GM13977 (cell line): ENCODE data around the gene PAGR1.
"Not testable (repeated sequence)": the region's sequence is repeated elsewhere in the genome, so short reads cannot be mapped to it uniquely, and the experiment has no call there.

Experiments
- DNase-seq: peaks from one replicate; pipeline ENCODE4 v3.0.0; 2012; ENCODE audit warnings: low spot score
- in situ Hi-C: fragments of 300-500 bp; cut with MboI; formaldehyde crosslinking; loops from one replicate; pipeline ENCODE4 v1.12.0; 2022; ENCODE audit warnings: low sequenced_read_pairs, low pct_unique_long_range_greater_than_20kb, mixed read lengths, inconsistent platforms; ENCODE audit not compliant: unreplicated experiment
- TF ChIP-seq, protein P1 (sequence below): IDR thresholded peaks from 2 replicates; pipeline ENCODE4 v1.5.1; 2012; ENCODE audit warnings: mild to moderate bottlenecking, control low read depth; ENCODE audit not compliant: insufficient read depth; ENCODE audit errors: extremely low read depth, missing control alignments

The PAGR1 gene

DNA sequence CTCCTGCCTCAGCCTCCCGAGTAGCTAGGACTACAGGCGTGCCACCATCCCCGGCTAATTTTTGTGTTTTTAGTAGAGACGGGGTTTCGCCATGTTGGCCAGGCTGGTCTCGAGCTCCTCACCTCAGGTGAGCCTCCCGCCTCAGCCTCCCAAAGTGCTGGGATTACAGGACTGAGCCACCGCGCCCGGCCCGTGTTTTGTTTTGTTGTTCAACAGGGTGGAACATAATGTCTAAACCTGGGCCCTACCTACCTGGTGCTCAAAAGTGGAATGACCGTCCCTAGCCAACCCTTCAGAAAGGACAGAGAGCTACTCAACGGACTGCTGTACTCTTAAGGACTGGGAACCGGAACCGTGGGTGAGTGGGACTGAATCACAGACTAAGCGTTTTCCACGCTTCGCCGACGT, 26.2 kb upstream of the PAGR1 start:
- in situ Hi-C loops, result loop anchor here (10.0 kb wide), 1 partner anchor 55 kb away; no protein-coding TSS in a partner anchor
- TF ChIP-seq, protein P1, sequence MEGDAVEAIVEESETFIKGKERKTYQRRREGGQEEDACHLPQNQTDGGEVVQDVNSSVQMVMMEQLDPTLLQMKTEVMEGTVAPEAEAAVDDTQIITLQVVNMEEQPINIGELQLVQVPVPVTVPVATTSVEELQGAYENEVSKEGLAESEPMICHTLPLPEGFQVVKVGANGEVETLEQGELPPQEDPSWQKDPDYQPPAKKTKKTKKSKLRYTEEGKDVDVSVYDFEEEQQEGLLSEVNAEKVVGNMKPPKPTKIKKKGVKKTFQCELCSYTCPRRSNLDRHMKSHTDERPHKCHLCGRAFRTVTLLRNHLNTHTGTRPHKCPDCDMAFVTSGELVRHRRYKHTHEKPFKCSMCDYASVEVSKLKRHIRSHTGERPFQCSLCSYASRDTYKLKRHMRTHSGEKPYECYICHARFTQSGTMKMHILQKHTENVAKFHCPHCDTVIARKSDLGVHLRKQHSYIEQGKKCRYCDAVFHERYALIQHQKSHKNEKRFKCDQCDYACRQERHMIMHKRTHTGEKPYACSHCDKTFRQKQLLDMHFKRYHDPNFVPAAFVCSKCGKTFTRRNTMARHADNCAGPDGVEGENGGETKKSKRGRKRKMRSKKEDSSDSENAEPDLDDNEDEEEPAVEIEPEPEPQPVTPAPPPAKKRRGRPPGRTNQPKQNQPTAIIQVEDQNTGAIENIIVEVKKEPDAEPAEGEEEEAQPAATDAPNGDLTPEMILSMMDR, result no peak
- no peak for DNase-seq

DNA sequence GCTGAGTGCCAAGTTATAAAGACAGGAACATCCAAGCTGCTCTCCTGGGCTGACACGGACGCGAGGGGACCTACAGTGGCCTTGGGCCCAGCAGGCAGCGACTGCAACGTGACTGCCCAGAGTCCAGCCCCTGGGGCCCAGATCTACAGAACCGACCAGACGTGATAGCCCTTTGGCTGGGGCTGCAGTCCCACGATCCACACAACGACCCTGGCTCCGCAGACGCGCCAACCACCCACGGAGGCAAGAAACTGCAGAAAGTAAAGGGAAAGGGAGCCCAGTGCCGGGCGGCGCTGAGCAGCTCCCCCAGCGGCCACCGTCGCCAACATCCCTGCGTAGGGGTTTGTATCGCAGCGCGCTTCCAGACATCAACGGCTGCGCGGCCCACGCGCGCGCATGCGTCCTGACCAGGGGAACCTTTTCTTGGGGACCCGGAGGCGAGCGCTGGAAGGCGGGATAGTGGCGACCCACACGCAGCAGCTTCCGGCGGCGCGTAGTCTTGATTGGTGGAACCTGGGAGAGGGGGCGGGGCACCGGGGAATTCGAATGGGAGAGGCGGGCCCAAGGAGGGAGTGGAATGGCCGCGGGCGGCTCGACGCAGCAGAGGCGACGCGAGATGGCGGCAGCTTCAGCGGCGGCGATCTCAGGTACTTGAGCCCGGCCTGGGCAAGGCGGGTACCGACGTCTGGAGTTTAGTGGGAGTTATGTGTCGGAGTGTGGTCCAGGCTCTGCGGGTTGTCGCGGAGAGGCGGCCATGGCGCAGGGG, 25.6 kb upstream of the PAGR1 start, which contains the start of gene KIF22:
TSS of gene KIF22 (plus strand) at position 569 of the 766 bp plus-strand sequence. CDS start at position 578, 9 bp downstream.
- TF ChIP-seq, protein P1, result peak; percentile 85
- in situ Hi-C loops, result no loop called here
- peak; percentile 99 for DNase-seq

DNA sequence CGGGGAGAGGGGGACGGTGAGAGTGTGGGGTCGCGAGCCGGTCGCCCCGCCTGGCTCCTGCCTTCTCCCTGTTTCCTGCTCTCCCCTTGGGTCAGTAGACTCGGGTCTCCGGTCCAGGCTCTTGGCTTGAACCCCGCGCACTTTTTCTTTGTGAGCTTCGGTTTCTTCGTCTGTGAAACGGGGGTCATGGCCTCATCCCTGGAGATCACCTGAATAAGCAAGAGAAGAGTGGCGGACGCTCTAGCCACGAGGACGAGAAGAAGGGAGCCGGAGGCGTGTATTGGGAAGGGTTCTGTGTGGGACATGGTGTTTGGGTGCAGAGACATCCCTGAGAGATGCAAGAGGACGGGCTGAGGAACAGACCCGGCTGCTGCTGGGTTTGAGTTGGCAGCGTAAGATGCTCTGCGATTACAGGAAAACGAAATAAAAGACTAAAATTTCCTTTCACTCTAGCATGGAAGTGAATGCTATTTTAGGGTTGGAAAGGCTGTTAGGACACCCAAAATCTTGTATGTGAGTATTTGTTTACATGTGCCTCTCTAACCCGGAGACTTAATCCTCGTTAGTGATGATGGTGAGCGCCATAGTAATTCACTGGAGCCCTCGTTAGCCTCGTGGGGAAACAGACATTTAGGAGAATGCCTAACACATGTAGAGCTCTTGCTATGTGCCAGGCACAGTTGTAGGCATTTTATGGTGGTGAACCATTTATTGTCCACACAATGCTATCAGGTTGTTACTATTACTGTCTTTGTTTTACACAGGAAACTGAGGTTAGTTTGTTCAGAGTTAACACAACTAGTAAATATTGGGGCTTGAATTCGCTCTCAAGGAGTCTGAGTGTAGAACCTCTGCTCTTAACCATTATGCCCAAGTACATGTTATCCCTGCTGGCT, 24.8 kb upstream of the PAGR1 start:
- TF ChIP-seq, protein P1, result no peak
- no peak for DNase-seq
- in situ Hi-C loops, result no loop called here

DNA sequence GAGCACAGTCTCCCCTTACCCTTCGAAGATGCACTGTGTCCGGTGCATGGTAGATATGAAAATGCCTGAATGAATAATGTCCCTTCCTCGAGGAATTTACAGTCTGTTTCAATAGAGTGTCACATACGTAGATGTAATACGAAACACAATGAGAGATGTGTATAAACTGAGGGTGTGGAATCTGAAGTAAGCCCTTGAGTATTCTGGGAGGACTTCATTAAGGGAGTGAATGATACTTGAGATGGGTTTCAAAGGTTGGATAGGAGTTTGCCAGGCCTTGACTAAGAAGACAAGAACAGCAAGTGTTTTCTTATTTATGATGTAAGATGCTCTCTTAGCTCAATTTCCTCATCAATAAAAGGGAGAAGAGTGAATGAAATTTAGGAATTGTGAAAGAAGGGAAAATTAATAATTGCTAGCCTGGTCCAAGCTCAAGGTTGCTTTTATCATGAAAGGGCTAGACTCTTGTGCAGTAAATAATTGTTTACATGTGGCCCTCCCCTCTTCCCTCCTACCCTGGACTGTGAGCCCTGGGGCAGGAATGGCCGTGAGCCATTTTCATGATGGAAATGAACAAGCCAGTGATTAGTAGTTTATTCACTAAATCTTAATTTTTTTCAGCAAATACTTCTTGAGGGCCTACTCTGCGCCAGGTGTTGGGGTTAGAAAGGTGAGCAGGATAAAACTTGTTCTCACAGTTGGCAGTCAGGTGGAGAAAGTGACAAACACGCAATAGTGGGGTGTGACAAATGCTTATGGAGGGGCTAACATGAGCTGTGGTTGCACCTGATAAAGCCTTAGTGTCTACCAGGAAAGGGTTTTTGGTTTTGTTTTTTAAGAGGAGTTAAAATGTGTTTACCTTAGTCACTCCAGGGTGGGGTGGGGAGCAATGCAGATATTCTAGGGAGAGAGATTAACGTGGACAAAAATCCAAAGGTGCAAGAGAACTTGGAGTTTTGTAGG, 23.8 kb upstream of the PAGR1 start:
- no peak for DNase-seq
- in situ Hi-C loops, result no loop called here
- TF ChIP-seq, protein P1, result no peak

DNA sequence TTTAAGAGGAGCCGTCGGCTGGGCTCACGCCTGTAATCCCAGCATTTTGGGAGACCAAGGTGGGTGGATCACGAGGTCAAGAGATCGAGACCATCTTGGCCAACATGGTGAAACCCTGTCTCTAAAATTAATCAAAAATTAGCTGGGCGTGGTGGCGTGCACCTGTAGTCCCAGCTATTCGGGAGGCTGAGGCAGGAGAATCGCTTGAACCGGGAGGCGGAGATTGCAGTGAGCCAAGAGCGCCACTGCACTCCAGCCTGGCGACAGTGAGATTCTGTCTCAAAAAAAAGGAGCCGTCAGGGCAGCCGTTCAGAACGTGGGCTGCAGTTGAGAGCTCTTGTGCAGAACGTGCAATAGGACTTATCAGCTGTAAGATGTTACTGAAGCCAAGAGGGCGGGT, 22.8 kb upstream of the PAGR1 start:
- DNase-seq, in situ Hi-C loops: not testable (repeated sequence)

DNA sequence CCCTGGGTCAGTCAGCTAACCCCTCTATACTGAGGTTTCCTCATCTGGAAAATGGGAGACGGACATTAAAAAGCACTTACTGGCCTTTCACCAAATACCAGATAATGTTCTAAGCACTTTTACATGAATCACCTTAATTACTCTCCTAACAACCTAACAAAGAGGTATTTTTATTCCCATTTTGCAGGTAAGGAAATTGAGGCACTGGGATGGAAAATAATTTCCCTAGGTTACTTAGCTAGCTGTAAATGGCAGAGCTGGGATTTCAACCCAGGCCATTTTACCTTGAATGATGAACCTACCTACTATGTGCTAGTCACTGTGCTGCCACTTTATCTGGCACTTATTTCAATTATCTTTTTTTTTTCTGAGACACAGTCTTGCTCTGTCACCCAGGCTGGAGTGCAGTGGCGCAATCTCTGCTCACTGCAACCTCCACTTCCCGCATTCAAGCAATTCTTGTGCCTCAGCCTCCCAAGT, 21.7 kb upstream of the PAGR1 start:
- no peak for DNase-seq
- TF ChIP-seq, protein P1, result no peak
- in situ Hi-C loops, result no loop called here
